CD4-positive, alpha-beta T cell treated with Interleukin-2 at 100 ng/mL for 4 hours (primary cell): ENCODE data around the gene NISCH.

Source experiments
- DNase-seq: peaks from one replicate; pipeline ENCODE4 v3.0.0-alpha.2; 2020; ENCODE audit warnings: low spot score

Gene NISCH

GRCh38 chr3:52435246-52436101 is 19.9 kb upstream of the NISCH start:
- no peak for DNase-seq

- no peak for DNase-seq
Measured at GRCh38 chr3:52436500-52437149, 18.8 kb upstream of the NISCH start.

GRCh38 chr3:52437326-52438103 is 17.9 kb upstream of the NISCH start:
- DNase-seq, result no peak

GRCh38 chr3:52438104-52438376 is 17.4 kb upstream of the NISCH start:
- no peak for DNase-seq

GRCh38 chr3:52438579-52439425 is 16.6 kb upstream of the NISCH start:
- DNase-seq, result no peak

- DNase-seq, result no peak
Measured at GRCh38 chr3:52439426-52440248, 15.8 kb upstream of the NISCH start.

- DNase-seq, result no peak
Measured at GRCh38 chr3:52440249-52440551, 15.2 kb upstream of the NISCH start.

GRCh38 chr3:52440671-52441070 is 14.7 kb upstream of the NISCH start:
- no peak for DNase-seq

GRCh38 chr3:52441091-52441771 is 14.2 kb upstream of the NISCH start:
- DNase-seq, result no peak

- no peak for DNase-seq
Measured at GRCh38 chr3:52441772-52442332, 13.6 kb upstream of the NISCH start.

- no peak for DNase-seq
Measured at GRCh38 chr3:52442409-52443267, 12.8 kb upstream of the NISCH start.

- DNase-seq, result no peak
Measured at GRCh38 chr3:52443268-52443610, 12.2 kb upstream of the NISCH start.

GRCh38 chr3:52443791-52444687 is 11.4 kb upstream of the NISCH start:
- no peak for DNase-seq

- peak; percentile 75 for DNase-seq
Measured at GRCh38 chr3:52444860-52445793, 10.3 kb upstream of the NISCH start, which contains the start of gene SEMA3G. SEMA3G (minus strand) TSS chr3:52445103; CDS start chr3:52445027, 76 bp downstream.

- DNase-seq, result no peak
Measured at GRCh38 chr3:52446042-52446441, 9.4 kb upstream of the NISCH start.

- peak; percentile 81 for DNase-seq
Measured at GRCh38 chr3:52446631-52447511, 8.5 kb upstream of the NISCH start.
